GM12872 (cell line): ENCODE measurements around the gene PDE9A.

ENCODE experiments used
- TF ChIP-seq, protein P1 (sequence below): IDR thresholded peaks from 3 replicates; pipeline ENCODE4 v1.5.1; 2011; ENCODE audit warnings: low read depth, mild to moderate bottlenecking, low read length, moderate library complexity; ENCODE audit not compliant: insufficient read depth

The PDE9A gene

DNA sequence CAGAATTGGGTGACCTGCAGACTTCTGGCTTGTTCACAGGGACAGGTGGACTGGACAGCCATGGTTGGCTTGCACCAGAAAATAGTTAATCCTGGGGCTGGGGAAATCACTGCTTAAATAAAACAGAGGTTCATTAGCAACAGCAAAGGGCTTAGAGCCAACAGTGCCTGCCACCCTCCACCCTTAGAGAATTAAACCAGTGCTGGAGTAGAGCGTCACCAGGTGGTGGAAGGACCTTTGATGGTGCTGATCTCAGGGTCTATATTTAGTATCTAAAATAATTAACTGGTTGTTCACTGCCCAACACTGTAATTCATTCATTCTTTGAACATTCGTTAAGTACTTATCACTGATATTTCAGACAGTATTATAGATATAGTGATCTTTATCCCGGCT lies 34.7 kb upstream of the PDE9A start:
- TF ChIP-seq, protein P1, sequence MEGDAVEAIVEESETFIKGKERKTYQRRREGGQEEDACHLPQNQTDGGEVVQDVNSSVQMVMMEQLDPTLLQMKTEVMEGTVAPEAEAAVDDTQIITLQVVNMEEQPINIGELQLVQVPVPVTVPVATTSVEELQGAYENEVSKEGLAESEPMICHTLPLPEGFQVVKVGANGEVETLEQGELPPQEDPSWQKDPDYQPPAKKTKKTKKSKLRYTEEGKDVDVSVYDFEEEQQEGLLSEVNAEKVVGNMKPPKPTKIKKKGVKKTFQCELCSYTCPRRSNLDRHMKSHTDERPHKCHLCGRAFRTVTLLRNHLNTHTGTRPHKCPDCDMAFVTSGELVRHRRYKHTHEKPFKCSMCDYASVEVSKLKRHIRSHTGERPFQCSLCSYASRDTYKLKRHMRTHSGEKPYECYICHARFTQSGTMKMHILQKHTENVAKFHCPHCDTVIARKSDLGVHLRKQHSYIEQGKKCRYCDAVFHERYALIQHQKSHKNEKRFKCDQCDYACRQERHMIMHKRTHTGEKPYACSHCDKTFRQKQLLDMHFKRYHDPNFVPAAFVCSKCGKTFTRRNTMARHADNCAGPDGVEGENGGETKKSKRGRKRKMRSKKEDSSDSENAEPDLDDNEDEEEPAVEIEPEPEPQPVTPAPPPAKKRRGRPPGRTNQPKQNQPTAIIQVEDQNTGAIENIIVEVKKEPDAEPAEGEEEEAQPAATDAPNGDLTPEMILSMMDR: no peak

DNA sequence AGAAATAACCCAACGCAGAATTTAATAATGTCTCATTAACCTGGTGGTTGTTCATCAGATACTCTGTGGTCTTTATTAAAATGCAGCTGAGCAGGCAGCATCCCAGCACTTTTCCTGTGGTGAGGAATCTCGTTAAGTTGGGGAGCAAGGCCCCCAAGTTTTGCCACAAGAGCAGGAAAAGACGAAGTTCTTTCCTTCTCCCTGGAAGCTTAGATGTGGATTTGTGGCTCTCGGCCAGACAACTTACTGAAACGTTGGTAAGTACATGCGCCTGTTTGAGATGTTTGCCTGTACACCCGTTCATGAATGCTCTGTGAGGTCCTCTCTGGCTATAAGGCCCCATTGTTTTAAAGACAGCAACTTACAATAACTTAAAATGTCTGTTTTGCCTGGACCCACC lies 34.3 kb upstream of the PDE9A start:
- TF ChIP-seq, protein P1: no peak

DNA sequence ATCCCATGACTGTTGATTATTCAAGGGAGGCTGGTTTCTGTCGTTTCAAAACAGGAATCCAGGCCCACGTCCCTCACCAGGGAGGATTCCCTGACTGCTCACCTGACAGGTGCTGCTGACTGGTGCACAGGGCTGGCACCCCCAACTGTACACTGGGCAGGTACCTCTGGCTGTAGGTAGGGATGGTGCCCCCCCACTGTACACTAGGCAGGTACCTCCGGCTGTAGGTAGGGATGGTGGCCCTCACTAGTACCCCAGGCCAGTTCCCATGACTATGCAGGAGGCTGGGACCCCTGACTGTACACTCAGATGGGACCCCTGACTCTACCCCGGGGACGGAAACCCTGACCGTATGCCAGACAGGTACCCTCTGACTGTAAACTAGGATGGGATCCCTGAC lies 33.6 kb upstream of the PDE9A start:
- TF ChIP-seq, protein P1: no peak

DNA sequence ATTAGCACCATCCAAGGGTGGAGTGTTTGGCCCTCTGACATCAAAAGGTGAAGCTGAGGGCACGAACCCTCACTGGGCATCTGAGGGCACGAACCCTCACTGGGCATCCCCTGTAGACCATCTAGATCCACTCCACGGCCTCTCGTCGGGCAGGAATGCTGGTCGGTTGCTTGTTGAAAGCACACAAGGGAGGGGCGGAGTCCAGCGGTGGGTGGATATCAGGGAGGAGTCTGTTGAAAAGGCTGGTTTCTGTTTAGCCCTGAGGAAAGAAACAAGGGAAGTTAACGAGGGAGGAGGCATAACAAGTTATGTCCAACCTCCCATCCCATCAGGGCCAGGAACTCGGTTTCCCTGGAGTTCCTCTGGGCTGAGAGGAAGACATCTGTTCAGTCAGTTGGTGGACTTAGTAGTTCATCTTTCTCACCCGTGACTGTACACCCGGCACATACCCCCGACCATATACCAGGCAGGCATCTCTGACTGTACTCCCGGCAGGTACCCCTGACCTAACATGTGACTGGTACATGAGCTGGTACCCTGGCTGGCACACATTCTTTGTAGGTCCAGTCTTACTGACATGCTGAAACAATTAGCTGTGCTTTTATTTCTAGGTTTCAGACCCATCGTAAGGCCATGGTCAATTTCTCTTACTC lies 32.1 kb upstream of the PDE9A start:
- TF ChIP-seq, protein P1: no peak

DNA sequence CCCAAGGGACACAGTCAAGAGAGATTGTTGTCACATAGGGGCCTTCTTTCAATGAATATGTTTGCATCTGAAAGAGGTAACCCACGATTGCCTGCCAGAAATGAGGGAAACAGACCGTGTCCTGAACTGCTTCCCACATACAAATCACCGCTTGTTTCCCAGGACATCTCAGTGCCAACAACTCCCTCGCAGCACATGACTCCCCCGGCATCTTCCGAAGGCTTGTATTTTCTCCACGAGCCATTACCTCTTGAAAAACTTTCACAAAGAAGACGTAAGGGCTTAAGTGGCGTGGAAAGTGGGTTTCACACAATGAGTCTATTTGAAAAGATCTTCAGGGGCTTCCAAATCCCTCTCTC lies 31.6 kb upstream of the PDE9A start:
- TF ChIP-seq, protein P1: no peak

DNA sequence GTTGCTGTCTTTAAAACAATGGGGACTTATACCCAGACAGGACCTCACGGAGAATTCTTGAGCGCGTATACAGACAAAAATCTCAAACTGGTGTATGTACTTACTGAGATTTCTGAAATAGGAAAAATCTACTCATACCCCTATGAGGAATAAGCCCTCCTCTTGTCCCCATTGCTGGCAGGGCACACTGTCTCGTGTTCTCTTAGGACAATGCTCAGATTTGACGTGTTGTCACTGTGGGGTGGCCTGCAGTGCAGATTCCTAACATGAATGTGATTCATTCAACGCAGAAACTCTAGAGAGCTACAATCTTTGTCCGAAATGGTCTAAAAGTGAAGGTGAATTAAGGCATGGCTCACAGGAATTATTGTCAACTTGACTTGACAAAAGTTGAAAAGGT lies 31.1 kb upstream of the PDE9A start:
- TF ChIP-seq, protein P1: no peak

DNA sequence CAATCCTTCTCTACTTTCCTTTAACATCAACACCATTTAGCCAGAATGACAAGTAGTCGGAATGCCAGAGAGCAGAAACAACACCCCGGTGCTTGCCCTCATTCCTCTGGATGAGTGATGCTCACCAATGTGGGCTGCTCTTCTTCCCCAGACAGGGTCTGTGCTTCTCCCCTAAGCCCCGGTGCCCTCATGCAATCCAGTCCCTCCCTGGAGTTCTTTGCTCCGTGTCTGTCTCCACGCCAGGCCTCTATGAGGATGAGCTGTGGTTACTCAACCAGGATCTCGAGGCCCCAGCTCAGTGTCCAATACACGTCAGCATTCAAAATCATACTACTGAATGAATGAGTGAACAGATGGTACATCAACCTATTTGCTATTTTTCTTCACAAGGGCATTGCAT lies 29.7 kb upstream of the PDE9A start:
- TF ChIP-seq, protein P1: no peak
